ENCODE results near the gene CADPS.

Gene CADPS

DNA sequence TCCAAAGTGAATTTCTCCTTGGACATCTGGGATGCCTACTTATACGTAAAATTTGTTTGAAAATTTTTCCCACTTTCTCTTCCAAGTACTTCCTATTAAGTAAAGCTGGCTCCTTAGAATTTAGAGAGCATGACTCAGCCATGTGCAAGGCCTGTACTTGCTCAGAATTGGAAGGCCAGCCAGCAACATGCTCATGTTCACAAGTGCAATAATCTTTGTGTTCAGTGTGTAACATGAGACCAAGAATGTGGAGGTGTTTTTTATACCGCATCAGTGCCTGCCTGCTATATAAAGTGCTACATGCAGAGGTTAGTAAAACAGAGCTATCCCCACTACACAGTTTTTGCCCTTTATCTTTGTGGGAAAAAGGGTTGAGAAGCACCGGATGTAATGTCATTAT is 349.9 kb downstream of the CADPS start:
- no peak for DNase-seq (ENCODE audit: extremely low read depth, insufficient read length)
- TF ChIP-seq, protein P1, sequence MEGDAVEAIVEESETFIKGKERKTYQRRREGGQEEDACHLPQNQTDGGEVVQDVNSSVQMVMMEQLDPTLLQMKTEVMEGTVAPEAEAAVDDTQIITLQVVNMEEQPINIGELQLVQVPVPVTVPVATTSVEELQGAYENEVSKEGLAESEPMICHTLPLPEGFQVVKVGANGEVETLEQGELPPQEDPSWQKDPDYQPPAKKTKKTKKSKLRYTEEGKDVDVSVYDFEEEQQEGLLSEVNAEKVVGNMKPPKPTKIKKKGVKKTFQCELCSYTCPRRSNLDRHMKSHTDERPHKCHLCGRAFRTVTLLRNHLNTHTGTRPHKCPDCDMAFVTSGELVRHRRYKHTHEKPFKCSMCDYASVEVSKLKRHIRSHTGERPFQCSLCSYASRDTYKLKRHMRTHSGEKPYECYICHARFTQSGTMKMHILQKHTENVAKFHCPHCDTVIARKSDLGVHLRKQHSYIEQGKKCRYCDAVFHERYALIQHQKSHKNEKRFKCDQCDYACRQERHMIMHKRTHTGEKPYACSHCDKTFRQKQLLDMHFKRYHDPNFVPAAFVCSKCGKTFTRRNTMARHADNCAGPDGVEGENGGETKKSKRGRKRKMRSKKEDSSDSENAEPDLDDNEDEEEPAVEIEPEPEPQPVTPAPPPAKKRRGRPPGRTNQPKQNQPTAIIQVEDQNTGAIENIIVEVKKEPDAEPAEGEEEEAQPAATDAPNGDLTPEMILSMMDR (IDR thresholded peaks at IDR 0.05; ENCODE audit: insufficient read depth, low read length, poor library complexity, severe bottlenecking) = no peak
- Histone ChIP-seq H3K27me3 (replicated peaks; ENCODE audit: control insufficient read depth, insufficient read depth, low read length) (peaks cover 1% of the 10 kb centered on the region; the same call in 1 of the 2 replicates), H3K36me3 (ENCODE audit: control insufficient read depth, insufficient read depth, low read length) (no peaks in the 10 kb centered on the region), H3K4me3 (replicated peaks; ENCODE audit: low read depth, low read length) (no peak overlapping the region)

DNA sequence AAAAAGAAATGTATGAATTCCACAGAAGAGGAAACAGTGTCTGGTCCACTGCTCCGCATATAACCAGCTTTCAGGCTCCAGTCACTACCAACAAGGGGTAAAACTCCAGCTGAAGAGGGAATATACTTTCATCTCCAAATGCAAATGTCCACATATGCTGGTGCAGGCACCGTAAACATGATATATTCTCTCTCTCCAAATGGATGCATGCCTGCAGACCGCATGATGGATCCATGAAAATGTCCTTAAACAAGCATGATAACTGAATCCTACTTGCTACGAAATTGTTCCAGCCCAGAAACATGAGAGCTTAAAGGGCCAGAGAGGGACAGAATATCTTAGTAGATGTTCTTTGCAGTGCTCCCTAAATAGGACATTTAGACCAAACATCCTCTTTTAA is 351.5 kb downstream of the CADPS start:
- peaks cover 1% of the 10 kb centered on the region; the same call in 1 of the 2 replicates for H3K27me3 ChIP-seq (replicated peaks; ENCODE audit: control insufficient read depth, insufficient read depth, low read length)
- TF ChIP-seq, protein P1 (IDR thresholded peaks at IDR 0.05; ENCODE audit: insufficient read depth, low read length, poor library complexity, severe bottlenecking) = no peak
- no peak for DNase-seq (ENCODE audit: extremely low read depth, insufficient read length)
- H3K4me3 ChIP-seq (replicated peaks; ENCODE audit: low read depth, low read length) = no peak overlapping the region
- no peaks in the 10 kb centered on the region for H3K36me3 ChIP-seq (ENCODE audit: control insufficient read depth, insufficient read depth, low read length)

- H3K4me3 ChIP-seq (replicated peaks; ENCODE audit: low read depth, low read length) = no peak overlapping the region
- DNase-seq (ENCODE audit: extremely low read depth, insufficient read length) = no peak
- TF ChIP-seq, protein P1 (IDR thresholded peaks at IDR 0.05; ENCODE audit: insufficient read depth, low read length, poor library complexity, severe bottlenecking) = no peak
- H3K27me3 ChIP-seq (replicated peaks; ENCODE audit: control insufficient read depth, insufficient read depth, low read length) = peaks cover 1% of the 10 kb centered on the region; the same call in 1 of the 2 replicates
- no peaks in the 10 kb centered on the region for H3K36me3 ChIP-seq (ENCODE audit: control insufficient read depth, insufficient read depth, low read length)
Measured at GRCh38 chr3:62521464-62522105, 353.6 kb downstream of the CADPS start.

DNA sequence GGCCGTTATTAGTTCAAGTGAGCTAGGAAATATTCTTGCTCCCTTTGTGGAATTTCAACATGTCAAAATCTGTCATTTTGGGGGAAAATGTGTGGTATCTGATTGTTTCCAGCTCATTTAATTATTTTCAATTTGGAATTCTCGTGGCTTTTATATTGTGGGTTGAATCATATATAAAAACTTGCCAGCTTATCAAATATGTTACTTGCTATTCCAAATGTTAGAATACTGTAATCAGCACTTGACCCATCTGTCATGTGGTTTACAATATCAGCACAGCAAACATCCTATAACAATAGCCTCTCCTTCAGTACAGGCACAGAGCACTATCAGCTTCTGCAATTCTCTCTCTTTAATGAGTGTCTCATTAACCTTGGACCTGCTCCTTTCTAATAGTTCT is 371.7 kb downstream of the CADPS start:
- no peak for DNase-seq (ENCODE audit: extremely low read depth, insufficient read length)
- Histone ChIP-seq H3K27me3 (replicated peaks; ENCODE audit: control insufficient read depth, insufficient read depth, low read length) (no peaks in the 10 kb centered on the region), H3K4me3 (replicated peaks; ENCODE audit: low read depth, low read length) (no peak overlapping the region), H3K36me3 (ENCODE audit: control insufficient read depth, insufficient read depth, low read length) (no peaks in the 10 kb centered on the region)
- TF ChIP-seq, protein P1 (IDR thresholded peaks at IDR 0.05; ENCODE audit: insufficient read depth, low read length, poor library complexity, severe bottlenecking) = no peak

GRCh38 chr3:62502315-62503300 is 372.6 kb downstream of the CADPS start:
- no peak overlapping the region for H3K4me3 ChIP-seq (replicated peaks; ENCODE audit: low read depth, low read length)
- no peaks in the 10 kb centered on the region for H3K36me3 ChIP-seq (ENCODE audit: control insufficient read depth, insufficient read depth, low read length)
- peak; percentile 4 for DNase-seq (ENCODE audit: extremely low read depth, insufficient read length)
- H3K27me3 ChIP-seq (replicated peaks; ENCODE audit: control insufficient read depth, insufficient read depth, low read length) = no peaks in the 10 kb centered on the region
- TF ChIP-seq, protein P1 (IDR thresholded peaks at IDR 0.05; ENCODE audit: insufficient read depth, low read length, poor library complexity, severe bottlenecking) = no peak

Measured in GM06990 (cell line).